GM19099 (cell line): ENCODE data around the gene ARHGAP25.

ENCODE experiments used
- POLR2A ChIP-seq: IDR thresholded peaks from 3 replicates; pipeline ENCODE4 v1.6.1; 2011; ENCODE audit warnings: low read depth; ENCODE audit not compliant: insufficient read length; ENCODE audit errors: extremely low read depth

Gene ARHGAP25

DNA sequence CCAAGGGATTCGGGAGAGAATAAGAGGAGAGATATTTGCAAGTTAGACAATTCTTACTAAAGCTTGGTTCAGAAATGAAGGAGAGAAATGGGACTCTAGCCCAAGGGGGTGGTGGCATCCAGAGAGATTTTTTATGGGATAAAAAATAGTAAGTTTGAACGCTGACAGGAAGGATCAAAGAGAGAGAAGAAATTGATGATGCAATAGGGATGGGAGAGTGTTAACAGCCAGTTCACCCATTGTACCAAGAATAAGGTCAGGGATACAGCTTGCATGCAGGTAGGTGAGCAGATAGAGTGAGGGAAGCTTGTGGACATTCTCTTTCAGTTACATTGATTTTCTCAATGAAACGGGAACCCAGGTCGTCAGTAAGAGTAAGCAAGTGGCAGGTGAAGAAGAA, 1.2 kb upstream of the ARHGAP25 start:
- TF ChIP-seq POLR2A = no peak

- TF ChIP-seq POLR2A = no peak
These were observed 435 bp upstream of the ARHGAP25 start for GRCh38 chr2:68734176-68734575.

DNA sequence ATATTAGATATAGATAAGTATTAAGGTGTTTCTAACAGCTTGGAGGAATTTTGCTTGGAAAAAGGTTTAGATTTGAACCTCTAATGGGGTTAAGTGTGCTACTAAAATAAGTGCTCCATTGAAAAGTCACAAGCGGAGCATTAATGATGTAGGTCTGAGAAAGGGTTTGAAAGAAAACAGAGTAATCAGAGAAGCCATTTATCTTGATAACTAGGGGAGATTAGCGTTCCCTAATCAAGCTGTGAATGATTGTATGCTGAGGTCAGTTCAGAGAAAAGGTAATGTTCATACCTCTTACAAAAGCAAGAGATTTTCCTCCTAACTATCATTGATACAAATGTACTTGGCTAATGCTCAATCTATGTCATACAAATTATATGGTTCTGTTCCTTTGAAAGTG, 1.5 kb downstream of the ARHGAP25 start:
- TF ChIP-seq POLR2A = no peak

DNA sequence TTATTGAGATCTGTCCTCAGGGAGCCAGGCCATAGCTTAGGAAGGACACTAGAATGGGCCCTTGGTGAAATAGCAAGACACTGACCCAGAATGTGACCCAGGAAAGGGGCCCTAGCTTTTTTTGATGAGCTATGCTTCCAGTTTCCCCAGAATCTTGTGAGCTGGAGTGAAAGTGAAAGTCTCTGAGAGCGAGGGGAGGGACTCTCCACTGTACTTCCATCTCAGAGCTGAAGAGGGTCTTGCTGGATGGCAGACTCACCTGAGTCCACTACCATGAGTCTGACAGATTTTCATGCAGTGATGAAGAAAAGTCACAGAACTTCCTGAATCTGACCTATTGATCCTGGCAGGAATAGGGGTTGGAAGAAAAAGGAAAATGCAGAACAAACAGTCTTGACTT, 3.1 kb downstream of the ARHGAP25 start:
- peak; percentile 18 for TF ChIP-seq POLR2A

DNA sequence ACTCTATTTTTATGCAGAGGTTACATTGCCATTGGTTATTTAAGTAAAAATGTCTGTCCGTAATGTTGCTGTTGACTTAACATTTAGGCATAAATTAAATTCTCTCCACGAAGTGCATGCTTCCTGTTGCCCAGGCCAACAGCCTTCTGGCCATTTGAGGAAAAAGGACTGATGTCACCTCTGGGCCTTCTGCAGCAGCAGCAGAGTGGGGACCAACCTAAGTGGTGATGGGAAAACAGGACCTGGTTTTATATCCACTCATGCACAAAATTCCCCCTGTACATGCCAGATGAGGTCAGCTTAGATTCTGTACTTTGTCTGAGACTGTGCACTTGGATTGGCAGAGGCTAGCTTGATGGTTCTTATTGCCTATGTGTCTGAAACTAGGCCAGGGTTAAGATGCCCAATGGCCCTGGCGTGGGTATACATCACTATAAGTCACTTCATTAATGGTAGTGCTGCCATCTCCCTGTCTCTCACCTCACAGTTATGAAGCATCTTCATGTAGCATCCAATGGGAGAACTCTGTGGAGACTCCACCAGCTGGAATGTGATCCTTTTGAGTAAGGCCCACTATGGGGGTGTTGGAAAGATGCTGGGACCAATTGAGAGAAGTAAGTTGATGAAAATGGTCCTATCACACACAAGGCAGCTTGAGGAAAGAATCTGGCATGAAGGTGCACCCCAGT, 4.4 kb downstream of the ARHGAP25 start:
- no peak for TF ChIP-seq POLR2A

- no peak for TF ChIP-seq POLR2A
These were observed 5.2 kb downstream of the ARHGAP25 start for GRCh38 chr2:68739595-68740399.

- no peak for TF ChIP-seq POLR2A
These were observed 5.8 kb downstream of the ARHGAP25 start for GRCh38 chr2:68740400-68740914.

GRCh38 chr2:68741238-68741637, 6.6 kb downstream of the ARHGAP25 start:
- no peak for TF ChIP-seq POLR2A

- TF ChIP-seq POLR2A = no peak
These were observed 7.2 kb downstream of the ARHGAP25 start for GRCh38 chr2:68741805-68742306.

- peak; percentile 26 for TF ChIP-seq POLR2A
These were observed 8.2 kb downstream of the ARHGAP25 start for GRCh38 chr2:68742626-68743415.

DNA sequence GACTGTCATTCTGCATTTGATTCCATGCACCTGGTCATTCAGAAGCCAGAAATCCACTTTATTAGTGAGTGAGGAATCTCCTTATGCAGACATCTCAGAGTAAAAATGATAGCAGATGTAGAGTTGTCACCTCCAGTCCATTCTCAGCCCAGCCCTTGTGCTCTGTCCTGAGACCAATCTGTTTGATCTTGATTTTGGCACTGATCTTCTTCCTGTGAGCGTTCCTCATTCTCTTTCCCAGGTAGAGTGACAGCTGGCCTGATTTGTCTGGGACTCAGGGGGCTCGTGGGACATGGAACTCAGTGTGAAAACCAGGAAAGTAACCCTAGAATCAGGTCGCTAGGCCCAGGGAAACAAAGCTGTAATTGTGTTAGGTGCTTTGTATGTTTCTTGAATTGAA, 8.9 kb downstream of the ARHGAP25 start:
- TF ChIP-seq POLR2A = no peak

DNA sequence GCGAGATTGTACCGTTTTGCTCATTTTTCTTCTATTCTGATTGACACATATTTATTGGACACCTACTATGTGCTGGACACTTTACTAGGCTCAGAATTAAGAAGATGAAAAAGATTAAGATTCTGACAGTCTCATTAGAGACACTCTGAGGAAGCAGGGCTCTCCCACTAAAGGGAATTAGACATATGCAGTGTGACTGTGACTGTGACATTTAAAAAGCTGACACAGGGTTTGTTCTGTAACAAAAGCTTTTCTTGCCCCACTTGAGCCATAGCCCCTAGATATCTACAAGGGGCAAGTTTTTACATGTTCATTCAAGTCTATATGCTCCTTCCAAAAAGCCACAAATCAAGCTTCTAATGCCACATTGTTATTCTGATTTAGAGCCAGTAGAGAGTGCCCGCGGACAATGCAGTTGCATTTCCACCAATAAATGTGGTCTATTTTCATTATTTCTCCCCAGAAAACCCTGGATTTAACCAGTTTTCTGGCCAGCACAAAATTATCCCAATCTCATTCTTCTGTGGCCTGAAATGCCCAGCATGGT, 9.8 kb downstream of the ARHGAP25 start:
- no peak for TF ChIP-seq POLR2A

DNA sequence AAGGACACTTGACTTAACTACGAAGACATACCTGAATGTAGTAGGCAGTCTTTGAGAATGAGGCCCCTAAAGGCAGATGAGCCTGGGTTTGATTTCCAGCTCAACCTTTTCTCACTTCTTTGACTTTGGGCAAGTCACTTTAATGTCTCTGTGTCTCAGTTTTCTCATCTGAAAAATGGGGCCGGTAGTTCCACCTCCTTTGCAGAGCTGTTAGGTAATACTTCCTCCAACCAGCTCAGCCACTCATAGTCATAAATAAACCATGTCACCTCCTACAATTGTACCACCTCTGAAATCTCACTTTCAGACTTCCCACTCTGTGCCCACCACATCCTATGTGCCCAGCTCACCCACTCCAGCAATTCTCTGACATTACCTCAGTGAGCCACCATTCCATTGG, 10.4 kb downstream of the ARHGAP25 start:
- no peak for TF ChIP-seq POLR2A

DNA sequence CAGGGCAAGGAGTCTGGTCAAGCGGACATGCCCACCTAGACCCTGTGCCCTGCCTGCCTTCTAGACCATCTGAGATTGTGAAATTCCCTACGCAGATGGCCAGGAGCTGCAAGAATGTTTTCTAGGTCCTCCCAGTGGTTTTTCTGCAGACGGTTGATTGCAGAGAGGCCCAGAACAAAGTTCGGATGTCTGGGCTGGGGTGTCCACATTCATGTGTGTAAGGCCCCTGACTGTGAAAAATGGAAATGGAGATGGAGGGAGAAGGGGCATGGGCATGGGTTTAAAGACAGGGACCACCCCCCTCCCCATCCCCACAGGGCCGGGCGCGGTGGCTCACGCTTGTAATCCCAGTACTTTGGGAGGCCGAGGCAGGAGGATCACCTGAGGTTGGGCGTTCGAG, 11.8 kb downstream of the ARHGAP25 start:
- TF ChIP-seq POLR2A = no peak

GRCh38 chr2:68747413-68747812, 12.8 kb downstream of the ARHGAP25 start:
- no peak for TF ChIP-seq POLR2A

DNA sequence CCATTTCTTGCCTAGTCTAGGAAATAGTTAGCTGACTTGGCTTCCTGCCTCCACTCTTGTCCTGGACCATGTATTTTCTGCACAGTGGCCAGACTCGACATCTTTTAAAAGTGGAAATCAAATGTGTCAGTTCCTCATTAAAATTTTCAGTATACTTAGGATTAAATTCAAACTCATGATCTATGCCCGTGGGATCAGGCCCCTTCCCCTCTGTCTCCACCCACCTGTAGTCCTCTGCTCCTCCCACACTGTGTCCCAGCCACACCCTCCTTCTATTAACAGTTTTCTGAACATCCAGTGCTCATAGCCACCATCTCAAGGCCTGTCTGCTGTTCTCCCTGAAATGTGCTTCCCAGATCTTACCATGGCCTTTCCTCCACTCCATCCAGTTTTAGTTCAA, 13.3 kb downstream of the ARHGAP25 start:
- no peak for TF ChIP-seq POLR2A

- TF ChIP-seq POLR2A = no peak
These were observed 14.0 kb downstream of the ARHGAP25 start for GRCh38 chr2:68748568-68748967.
